Fibroblast of skin of right biceps (primary cell): ENCODE data around the gene LCK.

ENCODE experiments used
- DNase-seq: peaks from one replicate; pipeline ENCODE4 v3.0.0-alpha.2; 2013

Gene LCK

DNA sequence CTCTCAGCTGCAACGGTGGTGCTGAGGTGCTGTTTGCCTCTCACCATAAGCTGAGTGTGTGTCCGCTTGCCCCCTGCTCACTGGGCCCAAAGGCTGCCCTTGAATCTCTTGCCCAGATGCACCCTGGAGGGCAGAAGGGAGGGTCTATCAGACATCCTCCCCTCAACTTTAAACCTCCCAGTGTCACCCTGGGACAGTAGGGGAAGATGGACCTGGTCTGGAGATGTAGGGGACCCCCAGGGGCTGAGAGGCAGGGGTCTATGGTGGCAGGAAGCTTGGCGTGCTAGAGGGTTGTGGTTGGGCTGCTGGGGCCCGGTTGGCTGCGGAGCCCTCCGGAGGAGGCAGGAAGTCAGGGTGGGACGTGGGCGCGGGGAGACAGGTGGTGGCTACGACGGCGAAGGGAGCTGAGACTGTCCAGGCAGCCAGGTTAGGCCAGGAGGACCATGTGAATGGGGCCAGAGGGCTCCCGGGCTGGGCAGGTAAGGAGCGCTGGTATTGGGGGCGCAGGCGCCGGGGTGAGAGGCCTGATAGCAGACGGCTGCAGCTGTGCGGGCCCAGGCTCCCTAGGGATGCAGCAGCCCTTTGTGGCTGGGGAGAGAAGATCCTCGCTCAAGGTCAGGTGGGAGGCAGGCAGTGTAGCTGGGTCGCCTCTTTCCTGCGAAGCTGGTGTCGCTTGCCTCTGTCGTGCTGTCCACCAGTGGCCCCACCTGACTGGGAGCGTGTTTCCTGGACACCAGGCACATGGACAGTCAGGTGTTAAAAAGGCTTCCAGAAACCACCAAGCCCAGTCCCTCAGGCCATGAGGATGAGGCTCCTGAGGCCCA lies at the start of gene LCK:
Gene LCK, plus strand, starts transcription at position 373 of the 824 bp plus-strand sequence. CDS start 23,065 bp downstream, outside the sequence.
- DNase-seq, result no peak

DNA sequence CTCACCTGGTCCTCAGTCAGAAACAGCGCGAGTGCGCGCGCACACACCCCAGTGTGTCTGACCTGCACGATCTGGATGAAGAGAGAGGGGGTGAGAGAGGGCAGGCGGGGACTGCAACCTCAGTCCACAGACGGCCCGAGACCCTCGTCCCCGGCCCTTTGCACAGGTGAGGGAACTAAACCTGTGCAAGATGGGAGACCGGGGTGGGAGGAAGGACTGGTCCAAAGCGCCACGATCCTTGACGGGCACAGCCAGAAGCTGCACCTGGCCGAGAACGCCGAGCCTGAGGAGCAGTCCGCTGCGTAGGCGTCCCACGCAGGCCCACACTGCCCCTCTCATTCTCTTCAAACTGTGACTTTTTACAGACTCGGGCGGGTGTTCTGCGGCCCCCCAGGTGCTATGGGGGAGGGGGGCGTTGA lies 46.1 kb upstream of the LCK start:
- no peak for DNase-seq

DNA sequence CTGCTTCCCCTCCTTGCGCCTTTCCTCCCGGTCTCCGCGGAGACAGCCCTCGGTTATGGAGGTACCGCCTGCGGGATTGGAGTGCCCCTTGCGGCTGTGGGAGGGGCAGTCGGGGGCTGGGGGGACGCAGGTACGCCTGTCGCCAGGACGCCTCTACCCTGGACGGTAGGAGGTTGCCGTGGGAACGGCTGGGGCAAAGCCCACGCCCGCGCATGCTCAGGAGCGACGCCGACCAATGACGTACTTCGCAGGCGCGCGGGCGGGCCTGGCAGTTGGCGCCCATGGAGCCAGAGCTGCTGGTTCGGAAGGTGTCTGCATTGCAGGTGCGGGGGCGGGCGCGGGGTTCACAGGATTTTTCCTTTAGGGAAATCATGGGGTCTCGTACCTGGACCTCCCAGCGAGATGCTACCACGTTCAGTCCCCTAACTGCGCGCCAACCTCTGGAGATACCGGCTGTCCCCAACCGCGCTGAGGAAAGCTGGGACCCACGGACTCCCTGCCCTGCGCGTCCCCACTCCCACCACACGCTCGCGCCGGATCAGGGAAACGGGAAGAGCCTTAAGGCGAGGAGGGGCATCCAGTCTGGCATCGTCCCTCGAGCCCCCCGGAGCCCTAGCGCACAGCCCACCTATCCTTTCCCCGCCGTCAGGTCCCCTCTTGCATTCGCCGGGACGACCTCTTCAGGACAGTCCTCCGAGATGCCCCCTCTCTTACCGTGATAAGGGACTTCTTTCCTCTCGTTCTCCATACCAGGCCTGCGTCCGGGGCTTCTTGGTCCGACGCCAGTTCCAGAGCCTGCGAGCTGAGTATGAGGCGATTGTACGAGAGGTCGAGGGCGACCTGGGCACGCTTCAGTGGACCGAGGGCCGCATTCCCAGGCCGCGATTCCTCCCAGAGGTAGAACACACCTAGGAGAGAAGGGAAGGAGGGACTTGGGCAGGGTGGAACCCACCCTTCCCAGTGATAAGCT lies 45.4 kb upstream of the LCK start, which contains the start of gene IQCC:
Gene IQCC, plus strand, starts transcription at position 271 of the 970 bp plus-strand sequence. Its CDS starts 11 bp downstream, at position 282.
- DNase-seq, result peak; percentile 81

DNA sequence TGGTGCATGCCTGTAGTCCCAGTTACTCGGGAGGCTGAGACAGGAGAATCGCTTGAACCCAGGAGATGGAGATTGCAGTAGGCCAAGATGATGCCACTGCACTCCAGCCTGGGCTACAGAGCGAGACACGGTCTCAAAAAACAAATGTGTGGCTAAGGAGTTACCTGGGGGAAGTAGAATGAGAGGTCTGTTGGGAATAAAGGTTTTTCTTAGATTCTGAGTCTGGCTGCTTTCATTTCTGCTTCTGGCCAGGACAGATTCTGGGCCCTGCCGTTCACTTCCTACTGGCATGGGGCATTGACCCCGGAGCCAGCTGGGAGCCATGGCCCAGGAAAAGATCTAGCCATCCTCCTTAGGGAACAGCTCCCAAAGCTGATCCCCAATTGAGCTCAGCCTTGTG lies 42.6 kb upstream of the LCK start:
- no peak for DNase-seq

DNA sequence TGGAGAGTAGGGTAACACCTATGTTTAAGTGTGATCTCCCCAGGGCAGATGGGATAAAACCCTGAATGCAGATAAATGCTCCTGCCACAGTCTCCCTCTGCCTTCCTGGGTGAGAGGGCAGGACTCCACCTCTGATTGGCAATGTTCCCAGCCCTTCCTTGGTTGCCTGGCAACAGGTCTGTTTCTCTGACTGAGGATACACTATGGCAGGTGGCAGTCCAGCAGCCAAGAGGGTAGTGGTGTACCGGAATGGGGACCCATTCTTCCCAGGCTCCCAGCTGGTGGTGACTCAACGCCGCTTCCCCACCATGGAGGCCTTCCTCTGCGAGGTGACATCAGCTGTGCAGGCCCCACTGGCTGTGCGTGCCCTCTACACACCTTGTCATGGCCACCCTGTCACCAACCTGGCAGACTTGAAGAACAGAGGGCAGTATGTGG lies 42.2 kb upstream of the LCK start, which contains the start of gene DCDC2B:
Gene DCDC2B, plus strand, starts transcription at position 199 of the 438 bp plus-strand sequence. Its CDS starts 5 bp downstream, at position 204.
- peak; percentile 36 for DNase-seq

DNA sequence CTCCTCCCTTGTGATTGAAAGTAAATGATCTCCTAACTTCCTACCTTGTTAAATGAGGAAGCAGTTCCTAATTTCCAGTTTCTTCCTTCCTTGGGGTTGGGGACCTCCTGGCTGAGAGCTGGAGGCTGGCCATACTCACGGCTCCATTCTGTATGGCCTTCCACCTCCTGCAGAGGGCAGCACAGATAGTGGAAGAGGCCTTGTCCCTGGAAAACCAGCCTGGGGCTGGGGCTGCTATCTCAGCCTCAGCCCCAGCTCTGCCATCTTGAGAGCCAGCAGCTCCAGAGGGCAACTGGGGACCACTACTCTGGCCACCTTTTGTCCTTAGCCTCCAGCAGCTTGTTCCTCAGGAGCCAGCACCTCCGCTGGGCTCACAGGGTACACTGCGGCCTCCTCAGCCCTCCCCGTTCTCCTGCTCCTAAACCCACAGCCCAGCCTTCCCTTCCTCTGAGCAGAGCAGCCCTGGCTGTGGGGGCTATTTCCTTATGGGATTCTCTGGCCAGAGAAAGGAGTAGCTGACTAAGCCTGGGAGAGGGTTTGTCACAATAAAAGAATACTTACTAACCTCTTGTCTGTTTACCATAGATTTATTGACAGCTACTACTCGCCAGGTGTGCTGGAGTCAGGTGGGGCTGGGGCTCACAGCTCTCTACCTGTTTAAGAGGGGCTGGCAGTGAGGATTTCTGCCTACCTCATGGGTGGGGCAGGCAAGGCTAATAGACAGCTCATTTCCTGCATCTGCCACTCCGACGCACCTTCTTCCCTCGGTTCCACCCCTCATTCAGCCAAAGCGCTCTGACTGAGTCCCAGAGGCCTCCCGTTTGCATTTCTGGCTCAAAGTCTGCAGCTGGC lies 35.2 kb upstream of the LCK start:
- peak; percentile 59 for DNase-seq

DNA sequence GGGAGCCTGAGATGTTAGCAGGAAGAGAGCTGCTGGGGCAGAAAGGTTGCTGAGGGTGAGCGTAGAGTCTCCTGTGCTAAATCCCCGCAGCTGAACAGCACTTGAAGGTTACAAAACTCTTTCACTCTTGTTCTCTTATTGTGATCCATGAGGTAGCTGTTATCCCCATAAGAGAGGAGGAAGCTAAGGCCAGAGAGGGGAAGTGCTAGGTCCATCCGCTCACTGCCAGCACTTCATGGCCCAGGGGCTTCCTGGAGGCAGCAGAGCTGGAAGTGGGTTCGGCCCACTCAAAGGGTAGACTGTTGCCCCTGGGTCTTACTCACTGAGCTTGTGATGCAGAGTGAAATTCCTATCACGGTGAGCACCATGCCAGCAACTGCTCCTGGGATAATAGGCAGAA lies 34.5 kb upstream of the LCK start:
- no peak for DNase-seq

DNA sequence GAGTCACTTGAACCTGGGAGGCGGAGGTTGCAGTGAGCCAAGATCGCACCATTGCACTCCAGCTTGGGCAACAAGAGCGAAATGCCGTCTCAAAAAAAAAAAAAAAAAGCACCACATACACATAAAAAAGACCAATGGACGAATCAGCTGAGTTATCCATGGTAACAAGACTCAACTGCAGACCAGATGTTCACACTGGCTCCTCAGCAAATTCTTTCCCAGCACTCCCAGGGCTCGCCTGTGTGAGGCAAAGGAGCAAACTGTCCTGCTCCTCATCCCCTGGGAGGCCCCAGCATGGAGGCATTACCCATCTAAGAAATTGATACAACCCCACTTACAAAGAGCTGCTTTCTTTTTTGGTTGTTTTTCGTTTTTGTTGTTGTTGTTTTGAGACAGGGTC lies 32.0 kb upstream of the LCK start:
- no peak for DNase-seq

DNA sequence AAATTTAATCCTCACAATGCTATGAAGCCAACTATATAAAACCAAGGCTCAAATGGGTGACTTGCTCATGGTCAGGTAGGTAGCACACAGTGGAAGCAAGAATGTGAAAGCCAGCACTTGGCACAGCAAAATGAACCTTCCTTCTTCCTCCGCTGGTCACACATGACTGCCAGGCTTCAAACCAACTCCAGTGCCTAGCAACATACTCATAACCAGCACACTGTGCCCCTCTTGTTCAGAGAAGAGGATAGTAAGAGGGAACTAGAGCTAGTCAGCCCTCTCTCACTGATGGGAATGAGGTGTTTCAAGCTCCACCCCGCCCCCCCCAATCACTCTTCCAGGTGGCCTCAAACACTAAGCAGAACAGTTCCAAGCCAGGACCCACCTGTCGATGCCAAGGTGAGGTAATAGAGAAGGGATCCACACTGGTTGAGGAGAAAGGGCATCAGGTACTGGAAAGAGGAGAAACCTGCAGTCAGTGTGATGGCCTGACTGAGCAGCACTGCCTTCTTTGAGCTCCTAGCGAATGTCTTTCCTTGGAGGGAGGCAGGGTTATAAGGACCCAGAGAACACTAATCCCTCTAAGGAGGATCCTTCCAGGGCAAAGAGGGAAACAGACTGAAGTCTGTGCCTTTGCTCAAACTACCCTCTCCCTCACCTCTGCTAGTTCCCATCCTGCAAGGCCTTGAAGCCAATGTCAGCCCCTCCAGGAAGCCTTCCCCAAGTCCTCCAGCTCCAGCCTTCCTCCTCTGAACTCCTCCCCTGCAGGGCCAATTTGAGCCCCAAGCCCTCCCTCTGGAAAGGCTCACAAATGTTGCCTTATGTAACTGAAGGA lies 30.1 kb upstream of the LCK start:
- DNase-seq, result no peak

DNA sequence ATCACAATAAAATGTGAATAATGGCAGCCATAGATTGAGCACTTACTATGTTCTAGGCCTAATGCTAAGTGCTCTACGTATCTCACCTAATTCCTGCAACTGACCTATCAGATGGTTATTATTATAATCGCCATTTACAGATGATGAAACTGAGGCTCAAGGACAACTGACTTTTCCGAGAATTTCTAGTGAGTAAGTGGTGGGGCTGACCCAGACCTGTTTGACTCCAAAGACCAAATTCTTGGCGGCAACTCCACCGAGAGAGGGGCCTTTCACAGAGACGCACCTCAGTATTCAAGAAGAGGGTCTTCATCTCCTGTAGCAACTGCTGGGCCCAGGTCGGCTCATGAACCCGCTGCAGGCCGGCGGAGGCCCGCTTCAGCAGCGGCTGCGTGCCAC lies 29.5 kb upstream of the LCK start:
- DNase-seq, result no peak

DNA sequence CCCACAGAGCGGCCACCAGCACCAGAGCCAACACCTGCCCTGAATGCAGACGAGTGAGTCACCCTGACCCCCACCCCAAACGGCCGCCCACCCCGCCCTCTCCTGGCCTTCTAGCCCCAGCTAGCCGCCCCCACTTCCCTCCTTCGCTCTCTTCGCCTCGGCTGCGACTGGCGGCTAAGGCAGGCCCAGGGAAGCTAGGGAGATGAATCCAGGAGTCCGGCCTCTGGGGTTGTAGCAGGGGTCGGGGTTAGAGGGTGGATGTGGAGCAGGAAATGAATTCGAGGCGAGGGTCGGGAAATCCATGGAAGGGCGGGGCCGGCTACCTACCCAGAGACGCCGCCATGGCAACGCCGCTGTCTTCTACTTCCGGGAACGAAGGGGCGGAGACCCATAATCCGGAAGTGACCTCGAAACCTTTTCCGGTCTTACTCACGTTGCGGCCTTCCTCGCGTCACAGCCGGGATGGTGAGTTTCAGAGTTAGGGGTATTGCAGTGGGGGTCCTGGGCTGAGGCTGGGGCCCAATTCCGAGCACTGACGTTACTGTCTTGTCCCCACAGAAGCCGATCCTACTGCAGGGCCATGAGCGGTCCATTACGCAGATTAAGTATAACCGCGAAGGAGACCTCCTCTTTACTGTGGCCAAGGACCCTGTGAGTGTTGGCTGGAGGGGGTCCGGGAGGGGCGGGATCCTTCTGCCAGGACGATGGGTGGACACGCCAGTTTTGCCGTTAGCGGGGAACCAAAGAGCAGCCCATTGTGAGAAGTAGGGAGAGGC lies 28.9 kb upstream of the LCK start, which contains the start of the genes EIF3I and TMEM234:
Gene EIF3I, plus strand, starts transcription at position 428 of the 776 bp plus-strand sequence. Its CDS starts 35 bp downstream, at position 463.
Gene TMEM234, minus strand, starts transcription at position 374 of the 776 bp plus-strand sequence. Its CDS starts 31 bp downstream, at position 343.
- peak; percentile 91 for DNase-seq

DNA sequence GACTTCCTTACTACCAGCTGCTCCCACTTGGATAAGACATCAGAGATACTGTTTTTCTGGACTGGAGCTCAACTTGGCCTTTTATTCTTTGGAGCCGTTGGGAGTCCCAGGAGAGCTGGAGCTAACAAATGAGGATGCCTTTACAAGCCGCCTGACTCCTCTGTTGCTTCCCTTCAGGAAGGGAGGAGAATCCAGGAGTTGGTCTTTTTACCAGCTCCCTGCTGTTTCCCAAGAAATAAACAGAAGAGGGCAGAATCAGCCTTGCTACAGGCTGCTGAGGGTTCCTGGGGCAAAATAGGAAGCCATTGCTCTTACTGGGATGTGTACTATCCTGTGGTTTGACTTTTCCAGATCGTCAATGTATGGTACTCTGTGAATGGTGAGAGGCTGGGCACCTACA lies 27.4 kb upstream of the LCK start:
- no peak for DNase-seq

DNA sequence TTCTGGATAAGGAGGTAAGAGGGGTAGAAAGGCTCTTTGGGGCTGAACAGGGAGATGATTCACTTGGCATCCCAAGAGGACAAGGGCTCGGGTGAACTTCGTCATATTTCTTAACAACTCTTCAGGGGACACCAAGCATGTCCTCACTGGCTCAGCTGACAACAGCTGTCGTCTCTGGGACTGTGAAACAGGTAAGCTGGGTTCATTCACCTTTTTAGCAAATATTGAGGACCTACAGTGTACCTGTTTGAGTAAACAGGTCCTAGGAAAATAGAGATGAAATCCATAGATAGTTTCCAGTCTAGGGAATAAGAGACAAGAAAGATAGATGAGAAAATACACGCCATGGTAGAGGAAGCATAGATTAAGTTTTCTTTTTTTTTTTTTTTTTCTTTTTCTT lies 26.8 kb upstream of the LCK start:
- no peak for DNase-seq

DNA sequence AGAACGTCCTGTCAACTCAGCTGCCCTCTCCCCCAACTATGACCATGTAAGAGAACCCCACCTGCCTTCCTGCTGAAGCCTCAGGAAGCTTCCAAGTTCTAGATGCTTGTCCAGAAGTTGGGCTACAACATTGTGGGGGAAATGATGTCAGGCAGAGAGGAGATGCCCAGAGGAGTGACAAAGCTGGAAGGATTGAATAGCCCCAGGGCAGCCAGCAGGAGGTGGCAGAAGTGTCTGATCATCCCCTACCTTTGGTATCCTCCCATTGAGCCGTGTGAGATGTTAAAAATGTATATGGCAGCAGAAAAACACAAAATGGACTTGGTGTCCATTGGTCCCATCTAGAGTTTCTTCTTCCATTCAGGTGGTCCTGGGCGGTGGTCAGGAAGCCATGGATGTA lies 22.3 kb upstream of the LCK start:
- no peak for DNase-seq

DNA sequence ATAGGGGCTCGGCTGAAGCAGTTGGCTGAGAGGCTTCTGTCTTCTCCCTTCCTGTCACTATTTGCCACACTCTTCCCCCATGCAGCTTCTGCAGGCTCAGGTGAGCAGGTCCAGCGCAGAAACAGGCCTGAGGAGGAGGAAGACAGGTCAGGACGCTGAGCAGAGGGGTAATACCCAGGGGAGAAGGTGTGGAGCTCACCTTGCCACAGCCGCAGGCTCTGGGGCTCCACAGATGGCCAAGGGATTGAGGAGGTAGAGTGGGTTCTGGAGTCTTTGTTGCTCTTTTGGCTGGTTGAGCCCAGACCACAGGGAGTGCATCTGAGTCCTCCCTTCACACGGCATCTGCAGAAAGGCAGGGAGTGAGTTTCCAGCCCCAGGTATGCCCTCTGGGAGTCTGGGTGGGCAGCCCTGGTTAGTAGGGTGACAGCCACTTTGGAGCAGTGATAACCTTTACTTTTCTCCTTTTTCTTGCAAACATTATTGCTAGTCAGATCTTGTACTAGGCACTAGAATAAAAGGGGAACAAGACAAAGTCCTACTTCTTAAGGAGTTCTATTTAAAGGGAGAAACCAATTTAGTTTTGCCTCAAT lies 19.1 kb upstream of the LCK start:
- DNase-seq, result no peak

DNA sequence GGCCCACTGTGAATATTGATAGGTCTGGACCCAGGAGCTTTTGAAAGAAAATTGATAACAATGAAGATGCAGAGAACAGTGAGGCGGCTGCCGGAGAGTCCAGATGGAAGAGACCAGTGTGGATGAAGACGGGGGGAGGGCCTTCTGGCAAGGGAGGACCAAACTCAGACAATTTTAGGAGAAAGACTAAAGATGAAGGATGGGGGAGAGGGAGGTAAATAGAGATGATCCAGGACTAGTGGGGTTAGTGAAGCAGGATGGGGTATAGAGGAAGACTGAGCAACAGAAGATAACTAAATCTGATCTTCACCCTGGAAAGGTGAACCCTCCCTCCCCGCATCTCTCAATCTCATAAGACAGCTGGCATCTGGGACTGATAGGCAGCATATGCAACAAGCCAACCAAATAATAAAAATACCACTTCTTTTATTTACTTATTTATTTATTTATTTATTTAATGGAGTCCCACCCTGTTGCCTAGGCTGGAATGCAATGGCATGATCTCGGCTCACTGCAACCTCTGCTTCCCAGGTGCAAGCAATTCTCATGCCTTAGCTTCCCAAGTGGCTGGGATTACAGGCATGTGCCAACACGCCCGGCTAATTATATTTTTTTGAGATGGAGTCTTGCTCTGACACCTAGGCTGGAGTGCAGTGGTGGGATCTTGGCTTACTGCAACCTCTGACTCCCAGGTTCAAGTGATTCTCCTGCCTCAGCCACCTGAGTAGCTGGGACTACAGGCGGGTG lies 18.3 kb upstream of the LCK start:
- no peak for DNase-seq

DNA sequence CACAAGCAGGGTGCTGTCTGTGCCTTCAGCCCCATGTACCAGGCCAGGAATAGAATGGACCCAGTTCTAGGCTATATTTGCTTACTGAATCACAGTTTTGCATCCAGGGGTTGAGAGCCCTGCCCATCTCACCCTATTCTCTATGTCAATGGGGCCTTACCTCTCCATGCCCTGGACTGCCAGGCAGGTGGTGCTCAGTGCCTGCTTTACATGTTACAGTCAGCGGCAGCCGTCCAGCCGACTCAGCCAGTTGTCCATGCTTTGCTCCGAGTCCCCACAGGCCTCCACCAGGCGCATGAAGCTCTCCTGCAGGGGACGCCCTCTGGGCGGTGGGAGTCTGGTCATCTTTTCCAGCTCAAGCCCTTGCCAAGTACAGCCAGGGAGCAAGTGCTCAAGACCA lies 16.3 kb upstream of the LCK start:
- DNase-seq, result no peak

DNA sequence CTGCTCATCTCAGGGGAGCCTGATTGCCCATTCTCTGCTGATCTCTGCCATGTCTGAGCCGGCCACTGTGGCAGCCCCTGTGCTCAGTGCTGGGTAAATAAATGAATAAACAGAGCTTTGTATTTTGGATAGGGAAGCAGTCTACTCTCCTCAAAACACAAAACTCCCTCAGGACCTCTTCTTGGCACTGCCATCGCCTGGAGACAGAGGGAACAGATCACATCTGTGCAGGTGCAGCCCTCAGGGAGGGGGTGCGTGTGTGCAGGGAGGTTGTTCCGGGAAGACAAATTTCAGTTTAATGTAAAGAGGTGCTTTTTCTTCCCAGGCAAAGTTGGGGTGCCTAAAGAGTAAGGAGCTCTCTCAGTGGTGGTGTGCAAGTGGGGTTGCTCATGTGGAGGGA lies 11.7 kb upstream of the LCK start:
- DNase-seq, result no peak

DNA sequence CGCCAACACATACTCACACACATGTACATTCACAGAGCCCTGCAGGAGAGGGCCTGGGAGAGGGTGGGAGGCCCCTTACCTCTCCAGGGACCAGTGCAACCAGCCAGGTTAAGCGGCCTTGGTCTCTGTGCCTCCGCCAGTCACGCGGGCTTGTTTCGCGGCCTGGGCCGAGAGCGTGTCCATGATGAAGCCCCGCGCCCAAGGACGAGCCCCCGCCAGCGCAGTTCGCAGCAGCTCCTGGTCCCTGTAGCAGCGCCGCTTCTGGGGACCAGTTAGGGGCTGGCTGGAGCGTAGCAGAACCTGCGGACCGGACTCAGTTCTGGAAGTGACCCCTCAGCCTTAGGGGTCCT lies 11.3 kb upstream of the LCK start:
- DNase-seq, result no peak
